PC-3 (cell line): ENCODE measurements around the gene TP53INP2. TPM values are rescaled to one million over a fixed set of nuclear protein-coding genes. Genes with fewer than 3 reads are reported as not detected.

Experiments
- ATAC-seq: fragments of 200-7000 bp; cut with Tn5 transposase; 2 replicates; pipeline ENCODE4 v1.9.1; 2020; ENCODE audit warnings: mild to moderate bottlenecking, moderate library complexity
- BruUV-seq: library from RNA; stranded (reverse); fragments of 400-500 nt; replicated peaks from 2 replicates; lab custom pipeline; 2021; lab: Mats Ljungman, UMichigan
- CTCF ChIA-PET: fragments of 300-600 bp; sonication (Branson Sonifier 250); formaldehyde crosslinking; loops from one replicate; lab custom pipeline; 2022; ENCODE audit warnings: antibody characterized with exemption; lab: Charles Lee
- POLR2A ChIA-PET: fragments of 300-600 bp; sonication (Branson Sonifier 250); formaldehyde crosslinking; loops from one replicate; lab custom pipeline; 2022; ENCODE audit warnings: antibody characterized with exemption; ENCODE audit not compliant: unreplicated experiment; lab: Charles Lee
- DNase-seq: peaks from one replicate; pipeline ENCODE4 v3.0.0-alpha.2; 2015
- H2AFZ ChIP-seq: fragments of 300-600 bp; sonication (generic); 2 replicates; pipeline ENCODE4 v1.6.0; 2016; ENCODE audit warnings: antibody characterized with exemption, low read length
- H3F3A ChIP-seq: fragments of 300-600 bp; sonication (generic); one replicate; pipeline ENCODE4 v1.6.0; 2017; ENCODE audit warnings: antibody characterized with exemption, low read length, control low read depth, mild to moderate bottlenecking; ENCODE audit not compliant: unreplicated experiment
- H3K27ac ChIP-seq: fragments of 300-600 bp; sonication (generic); 2 replicates; pipeline ENCODE4 v1.5.1; 2016; ENCODE audit warnings: mild to moderate bottlenecking, low read length
- H3K27me3 ChIP-seq: fragments of 300-600 bp; sonication (generic); 2 replicates; pipeline ENCODE4 v1.6.1; 2016; ENCODE audit warnings: low read length, mixed read lengths
- H3K36me3 ChIP-seq: fragments of 300-600 bp; sonication (generic); 2 replicates; pipeline ENCODE4 v1.6.1; 2016; ENCODE audit warnings: low read depth, mixed run types, low read length, mixed read lengths
- H3K4me1 ChIP-seq: fragments of 300-600 bp; sonication (generic); 2 replicates; pipeline ENCODE4 v1.5.1; 2016; ENCODE audit warnings: low read length; ENCODE audit not compliant: insufficient read depth
- H3K4me2 ChIP-seq: fragments of 300-600 bp; sonication (generic); 2 replicates; pipeline ENCODE4 v1.6.0; 2016; ENCODE audit warnings: low read length
- H3K4me3 ChIP-seq: fragments of 300-600 bp; sonication (generic); 2 replicates; pipeline ENCODE4 v1.5.1; 2016; ENCODE audit warnings: mild to moderate bottlenecking, low read length, mixed read lengths
- H3K79me2 ChIP-seq: fragments of 300-600 bp; sonication (generic); 2 replicates; pipeline ENCODE4 v1.6.1; 2017; ENCODE audit warnings: low read length, mixed read lengths
- H3K9ac ChIP-seq: fragments of 300-600 bp; sonication (generic); 2 replicates; pipeline ENCODE4 v1.6.0; 2016; ENCODE audit warnings: mild to moderate bottlenecking, low read length
- H3K9me2 ChIP-seq: fragments of 300-600 bp; sonication (generic); replicated peaks from 2 replicates; pipeline ENCODE4 v1.6.1; 2016; ENCODE audit warnings: mixed run types, low read length, mixed read lengths
- H3K9me3 ChIP-seq: fragments of 300-600 bp; sonication (generic); 2 replicates; pipeline ENCODE4 v1.6.1; 2016; ENCODE audit warnings: low read length, mixed read lengths
- H4K20me1 ChIP-seq: fragments of 300-600 bp; sonication (generic); 2 replicates; pipeline ENCODE4 v1.6.1; 2016; ENCODE audit warnings: low read length, mixed read lengths
- CTCF ChIP-seq: fragments of 300-600 bp; sonication (generic); conservative IDR thresholded peaks from 2 replicates; pipeline ENCODE4 v1.5.1; 2017; ENCODE audit warnings: antibody characterized with exemption, low read depth, mild to moderate bottlenecking, low read length
- EZH2 ChIP-seq: fragments of 300-600 bp; sonication (generic); IDR thresholded peaks from one replicate; pipeline ENCODE4 v1.6.1; 2017; ENCODE audit warnings: antibody characterized with exemption, mild to moderate bottlenecking, low read length; ENCODE audit not compliant: unreplicated experiment
- EZH2phosphoT487 ChIP-seq: fragments of 300-600 bp; sonication (generic); IDR thresholded peaks from 2 replicates; pipeline ENCODE4 v1.6.1; 2018; ENCODE audit warnings: mild to moderate bottlenecking, antibody characterized with exemption, low read length, borderline replicate concordance
- intact Hi-C: fragments of 100-400 bp; cut with micrococcal nuclease; formaldehyde crosslinking; loops from 2 replicates; pipeline ENCODE4 v1.9.0; 2023
- total RNA-seq: library from RNA; depleted of rRNA; stranded (reverse); fragments of >200 nt; gene quantifications from 2 replicates; pipeline ENCODE4 v1.2.3, GENCODE V29; 2014

The TP53INP2 gene
- total RNA-seq, 1 experiment from 2014 or later, result 2.1 TPM

- no peaks in the 10 kb centered on the region for H3K79me2 ChIP-seq
- ChIA-PET POLR2A (interaction anchor here (0.5 kb wide), 1 partner anchor 81 kb away, joined by 9 read pairs; no protein-coding TSS in a partner anchor), CTCF (no interaction called here)
- H3K4me2 ChIP-seq, result no peak overlapping the region
- TF ChIP-seq EZH2phosphoT487, result no peak
- no peak for TF ChIP-seq EZH2
- TF ChIP-seq CTCF, result no peak
- intact Hi-C loops, result no loop called here
- no peak overlapping the region for H3K27ac ChIP-seq
- H3K9me2 ChIP-seq, result no peaks in the 10 kb centered on the region
- no peak overlapping the region for H3K9ac ChIP-seq
- no TSS peak for BruUV-seq
- no peak overlapping the region for H2AFZ ChIP-seq
- H3K4me3 ChIP-seq, result no peak overlapping the region
- no peaks in the 10 kb centered on the region for H3F3A ChIP-seq
- H3K27me3 ChIP-seq, result no peaks in the 10 kb centered on the region
- DNase-seq (peak; percentile 54), ATAC-seq (peak; percentile 7; the same call in 1 of the 2 replicates)
- no peaks in the 10 kb centered on the region for H3K9me3 ChIP-seq
- H4K20me1 ChIP-seq, result no peaks in the 10 kb centered on the region
- no peaks in the 10 kb centered on the region for H3K36me3 ChIP-seq
- H3K4me1 ChIP-seq, result peaks cover 20% of the 10 kb centered on the region
Observed at GRCh38 chr20:34701405-34702085, 2.6 kb upstream of the TP53INP2 start.

- ATAC-seq (no peak), DNase-seq (no peak)
- Histone ChIP-seq H3K9me3 (no peaks in the 10 kb centered on the region), H3K27me3 (no peaks in the 10 kb centered on the region), H3K79me2 (no peaks in the 10 kb centered on the region), H3K27ac (no peak overlapping the region), H3K4me3 (peak overlapping the region; percentile 85), H3K36me3 (no peaks in the 10 kb centered on the region), H3F3A (no peaks in the 10 kb centered on the region), H4K20me1 (no peaks in the 10 kb centered on the region), H3K4me1 (peaks cover 20% of the 10 kb centered on the region), H3K9ac (no peak overlapping the region), H3K9me2 (no peaks in the 10 kb centered on the region), H3K4me2 (peak overlapping the region; percentile 100), H2AFZ (peak overlapping the region; percentile 97; the same call in 1 of the 2 replicates)
- TF ChIP-seq EZH2 (no peak), CTCF (no peak), EZH2phosphoT487 (no peak)
- ChIA-PET CTCF (interaction anchor here (1.0 kb wide), 1 partner anchor 67 kb away, joined by 3 read pairs; no protein-coding TSS in a partner anchor), POLR2A (no interaction called here)
- intact Hi-C loops, result no loop called here
- BruUV-seq, result no TSS peak
Observed at GRCh38 chr20:34703061-34703423, 1.1 kb upstream of the TP53INP2 start.
